BE2C (cell line): ENCODE data around the gene ABCC9.

Source experiments
- DNase-seq: peaks from one replicate; pipeline ENCODE4 v3.0.0-alpha.2; 2020
- H3K27me3 ChIP-seq: fragments of 250-450 bp; sonication (Bioruptor Pico); 2 replicates; pipeline ENCODE4 v1.5.1; 2020; ENCODE audit warnings: mild to moderate bottlenecking
- H3K36me3 ChIP-seq: fragments of 250-450 bp; sonication (Bioruptor Pico); 2 replicates; pipeline ENCODE4 v1.5.1; 2020; ENCODE audit warnings: mild to moderate bottlenecking
- H3K4me1 ChIP-seq: fragments of 250-450 bp; sonication (Bioruptor Pico); 2 replicates; pipeline ENCODE4 v1.5.1; 2020
- H3K4me3 ChIP-seq: 2 replicates; pipeline ENCODE4 v1.5.1; 2011; ENCODE audit warnings: low read depth, low read length
- H3K9me3 ChIP-seq: fragments of 250-450 bp; sonication (Bioruptor Pico); 2 replicates; pipeline ENCODE4 v1.5.1; 2020
- TF ChIP-seq, protein P1 (sequence below): IDR thresholded peaks from 2 replicates; pipeline ENCODE4 v1.5.1; 2012; ENCODE audit warnings: mild to moderate bottlenecking, low read depth, low read length

Gene ABCC9

GRCh38 chr12:21773263-21773741 lies 167.9 kb downstream of the ABCC9 start:
- peak; percentile 87 for DNase-seq
- H3K4me3 ChIP-seq = peak overlapping the region; percentile 72
- H3K36me3 ChIP-seq = peaks cover 54% of the 10 kb centered on the region
- H3K4me1 ChIP-seq = peaks cover 8% of the 10 kb centered on the region
- no peaks in the 10 kb centered on the region for H3K27me3 ChIP-seq
- TF ChIP-seq, protein P1, sequence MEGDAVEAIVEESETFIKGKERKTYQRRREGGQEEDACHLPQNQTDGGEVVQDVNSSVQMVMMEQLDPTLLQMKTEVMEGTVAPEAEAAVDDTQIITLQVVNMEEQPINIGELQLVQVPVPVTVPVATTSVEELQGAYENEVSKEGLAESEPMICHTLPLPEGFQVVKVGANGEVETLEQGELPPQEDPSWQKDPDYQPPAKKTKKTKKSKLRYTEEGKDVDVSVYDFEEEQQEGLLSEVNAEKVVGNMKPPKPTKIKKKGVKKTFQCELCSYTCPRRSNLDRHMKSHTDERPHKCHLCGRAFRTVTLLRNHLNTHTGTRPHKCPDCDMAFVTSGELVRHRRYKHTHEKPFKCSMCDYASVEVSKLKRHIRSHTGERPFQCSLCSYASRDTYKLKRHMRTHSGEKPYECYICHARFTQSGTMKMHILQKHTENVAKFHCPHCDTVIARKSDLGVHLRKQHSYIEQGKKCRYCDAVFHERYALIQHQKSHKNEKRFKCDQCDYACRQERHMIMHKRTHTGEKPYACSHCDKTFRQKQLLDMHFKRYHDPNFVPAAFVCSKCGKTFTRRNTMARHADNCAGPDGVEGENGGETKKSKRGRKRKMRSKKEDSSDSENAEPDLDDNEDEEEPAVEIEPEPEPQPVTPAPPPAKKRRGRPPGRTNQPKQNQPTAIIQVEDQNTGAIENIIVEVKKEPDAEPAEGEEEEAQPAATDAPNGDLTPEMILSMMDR = peak; percentile 76
- H3K9me3 ChIP-seq = no peaks in the 10 kb centered on the region

- Histone ChIP-seq H3K4me3 (peak overlapping the region; percentile 72), H3K27me3 (no peaks in the 10 kb centered on the region), H3K9me3 (no peaks in the 10 kb centered on the region; the same call in 1 of the 2 replicates), H3K36me3 (peaks cover 71% of the 10 kb centered on the region), H3K4me1 (peaks cover 4% of the 10 kb centered on the region)
- TF ChIP-seq, protein P1 = no peak
- DNase-seq = no peak
These were observed 169.9 kb downstream of the ABCC9 start for GRCh38 chr12:21771311-21771710.

DNA sequence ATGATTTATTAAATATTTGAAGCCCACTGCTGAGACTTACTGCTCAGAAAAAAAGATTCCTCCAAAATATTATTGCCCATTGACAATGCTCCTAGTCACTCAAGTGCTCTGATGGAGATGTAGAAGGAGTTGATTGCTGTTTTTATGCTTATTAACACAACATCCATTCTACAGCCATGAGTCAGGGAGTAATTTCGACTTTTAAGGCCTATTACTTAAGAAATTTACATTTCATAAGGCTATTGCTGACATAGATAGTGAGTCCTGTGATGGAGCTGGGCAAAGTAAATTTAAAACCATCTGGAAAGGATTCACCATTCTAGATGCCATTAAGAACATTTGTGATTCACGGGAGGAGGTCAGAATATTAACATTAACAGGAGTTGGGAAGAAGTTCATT lies 171.9 kb downstream of the ABCC9 start:
- Histone ChIP-seq H3K27me3 (no peaks in the 10 kb centered on the region), H3K36me3 (peaks cover 91% of the 10 kb centered on the region), H3K9me3 (no peaks in the 10 kb centered on the region; the same call in 1 of the 2 replicates), H3K4me1 (peaks cover 17% of the 10 kb centered on the region), H3K4me3 (peak overlapping the region; percentile 72)
- TF ChIP-seq, protein P1 = no peak
- DNase-seq = no peak

DNA sequence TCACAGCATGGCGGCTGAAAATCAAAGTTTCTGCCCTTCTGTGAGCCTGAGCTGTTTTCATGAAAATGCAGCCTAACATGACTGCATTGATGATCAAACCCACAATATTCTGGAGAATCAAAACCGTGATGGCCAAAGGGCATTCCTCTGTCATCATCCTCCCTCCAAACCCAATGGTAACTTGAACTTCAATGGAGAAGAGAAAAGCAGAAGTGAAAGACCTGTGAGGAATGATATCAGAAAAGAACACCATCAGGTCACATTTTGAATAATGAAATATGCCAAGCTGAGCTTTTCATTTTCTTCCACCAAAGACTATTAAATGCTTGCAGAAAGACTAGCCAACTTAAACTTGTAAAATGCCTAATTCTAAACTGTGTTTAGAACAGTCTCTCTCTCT lies 174.8 kb downstream of the ABCC9 start:
- DNase-seq = no peak
- Histone ChIP-seq H3K4me3 (no peak overlapping the region), H3K27me3 (no peaks in the 10 kb centered on the region), H3K4me1 (peaks cover 17% of the 10 kb centered on the region), H3K36me3 (peaks cover 78% of the 10 kb centered on the region), H3K9me3 (no peaks in the 10 kb centered on the region; the same call in 1 of the 2 replicates)
- TF ChIP-seq, protein P1 = no peak

DNA sequence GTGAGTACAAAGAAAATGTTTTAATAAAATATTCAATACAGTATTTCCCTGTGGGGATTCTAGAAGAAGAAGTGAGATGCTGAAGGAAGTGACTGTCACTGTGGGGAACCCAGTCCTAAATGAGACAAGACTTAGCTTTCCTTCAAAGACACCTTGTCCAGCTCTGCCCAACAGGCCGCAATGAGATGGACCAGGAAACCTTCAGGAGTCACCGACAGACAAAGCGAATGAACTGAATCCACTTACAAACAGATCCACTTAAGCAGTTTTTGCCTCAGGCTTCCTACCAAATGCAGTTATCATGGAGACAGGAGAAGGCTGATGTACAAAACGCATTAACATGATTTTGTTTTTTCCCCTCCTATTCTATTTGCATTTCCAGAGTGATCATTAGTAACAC lies 176.3 kb downstream of the ABCC9 start:
- Histone ChIP-seq H3K4me3 (no peak overlapping the region), H3K27me3 (no peaks in the 10 kb centered on the region), H3K4me1 (peaks cover 17% of the 10 kb centered on the region), H3K9me3 (no peaks in the 10 kb centered on the region; the same call in 1 of the 2 replicates), H3K36me3 (peaks cover 63% of the 10 kb centered on the region)
- peak; percentile 56 for DNase-seq
- TF ChIP-seq, protein P1 = no peak

GRCh38 chr12:21764065-21764464 lies 177.2 kb downstream of the ABCC9 start:
- TF ChIP-seq, protein P1 = no peak
- no peak overlapping the region for H3K4me3 ChIP-seq
- peaks cover 54% of the 10 kb centered on the region for H3K36me3 ChIP-seq
- no peak for DNase-seq
- H3K27me3 ChIP-seq = no peaks in the 10 kb centered on the region
- H3K9me3 ChIP-seq = no peaks in the 10 kb centered on the region; the same call in 1 of the 2 replicates
- H3K4me1 ChIP-seq = peaks cover 17% of the 10 kb centered on the region
